ENCODE results near the gene NEUROD6.

DNA sequence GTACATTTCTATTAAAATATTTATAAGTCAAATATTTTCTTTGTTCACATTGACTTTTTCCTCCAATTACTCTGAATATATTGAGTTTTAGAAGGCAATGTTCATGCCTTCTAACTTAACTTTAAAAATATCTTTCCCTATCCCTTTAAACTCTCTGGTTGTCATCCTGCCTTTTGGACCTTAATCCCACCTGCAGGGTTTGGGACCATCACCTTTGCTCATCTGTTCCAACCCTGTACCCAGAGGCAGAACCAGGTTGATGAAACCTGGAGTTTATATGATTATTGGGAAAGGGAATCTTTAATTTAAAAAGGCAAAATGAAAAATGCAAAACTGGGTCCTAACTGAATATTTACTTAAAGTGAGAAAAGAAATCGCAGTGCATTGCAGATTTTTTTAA is 24.8 kb downstream of the NEUROD6 start:
- TF ChIP-seq CTCF (IDR thresholded peaks at IDR 0.05) = no peak
- no peak for TF ChIP-seq REST (IDR thresholded peaks at IDR 0.05; ENCODE audit: insufficient read depth in 1 of 2, low read depth in 2 of 2, low read length in 1 of 2)
- TF ChIP-seq POLR2AphosphoS5 (IDR thresholded peaks at IDR 0.05; ENCODE audit: low read depth, low read length) = no peak
- TF ChIP-seq TCF7L2 (IDR thresholded peaks at IDR 0.05; ENCODE audit: low read depth, low read length) = no peak
- TF ChIP-seq SIN3A (IDR thresholded peaks at IDR 0.05; ENCODE audit: borderline replicate concordance, insufficient read depth, low read depth, low read length) = no peak

Data from Panc1 (cell line).